Vagina (tissue), 2 donors: Measurements from ENCODE around the gene PECR.

Source experiments
- CTCF ChIP-seq, 3 experiments: fragments of 450-650 bp in 2 of 3; fragments of 200-600 bp in 1 of 3; sonication (generic) in 1 of 3; IDR thresholded peaks; one replicate each; pipeline ENCODE4 v1.5.1; 2017 to 2019; ENCODE audit warnings: antibody characterized with exemption in 3 of 3, mild to moderate bottlenecking in 2 of 3, moderate library complexity in 2 of 3
- POLR2AphosphoS5 ChIP-seq, 2 donors: sonication (generic); formaldehyde crosslinking; IDR thresholded peaks; one replicate each; pipeline ENCODE4 v1.9.0; 2017; ENCODE audit warnings: antibody characterized with exemption in 2 of 2, mild to moderate bottlenecking in 2 of 2, low read depth in 1 of 2; ENCODE audit not compliant: insufficient read depth in 1 of 2

- TF ChIP-seq POLR2AphosphoS5 (IDR thresholded peaks at IDR 0.05; ENCODE audit: insufficient read depth in 1 of 2, low read depth in 1 of 2): no peak
- TF ChIP-seq CTCF (IDR thresholded peaks at IDR 0.05): no peak
These were observed 9.1 kb downstream of the PECR start for GRCh38 chr2:216072473-216072872.
